IMR-90 (cell line): Measurements from ENCODE around the gene ABR. TPM values are rescaled to one million over a fixed set of nuclear protein-coding genes. Genes with fewer than 3 reads are reported as not detected.
A peak's percentile ranks its signal among the peaks of the same experiment; 100 is the strongest.

Experiments used
- ATAC-seq: fragments of 200-7000 bp; cut with Tn5 transposase; 2 replicates; pipeline ENCODE4 v1.9.1; 2020; ENCODE audit warnings: low read depth, mild to moderate bottlenecking, moderate library complexity
- BruUV-seq: library from RNA; stranded (reverse); fragments of 400-500 nt; replicated peaks from 2 replicates; lab custom pipeline; 2021; lab: Mats Ljungman, UMichigan
- CTCF ChIA-PET: fragments of 300-600 bp; formaldehyde crosslinking; extraction: SDS; loops from one replicate; lab custom pipeline; 2021; ENCODE audit warnings: antibody characterized with exemption; lab: Yijun Ruan, JAX
- POLR2A ChIA-PET: fragments of 300-600 bp; sonication (Branson Sonifier 250); formaldehyde crosslinking; loops from one replicate; lab custom pipeline; 2022; ENCODE audit warnings: antibody characterized with exemption; ENCODE audit not compliant: unreplicated experiment; lab: Charles Lee
- DNase-seq: peaks from one replicate; pipeline ENCODE4 v3.0.0; 2013
- H2AFZ ChIP-seq: replicated peaks from 2 replicates; pipeline ENCODE3; 2013; ENCODE audit warnings: low read length, mild to moderate bottlenecking; ENCODE audit not compliant: poor library complexity
- H2AK5ac ChIP-seq: 2 replicates; pipeline ENCODE4 v1.6.1; 2013; ENCODE audit warnings: low read depth, low read length, inconsistent platforms
- H2AK9ac ChIP-seq: replicated peaks from 2 replicates; pipeline ENCODE3; 2013; ENCODE audit warnings: mild to moderate bottlenecking, low read depth, low read length, moderate library complexity; ENCODE audit not compliant: poor library complexity
- H2BK120ac ChIP-seq: 2 replicates; pipeline ENCODE4 v1.6.1; 2013; ENCODE audit warnings: low read depth, low read length, inconsistent platforms
- H2BK15ac ChIP-seq: 3 replicates; pipeline ENCODE4 v1.6.1; 2013; ENCODE audit warnings: low read depth, low read length, inconsistent platforms
- H2BK20ac ChIP-seq: 2 replicates; pipeline ENCODE4 v1.6.1; 2013; ENCODE audit warnings: low read depth, mild to moderate bottlenecking, inconsistent platforms, low read length, moderate library complexity
- H2BK5ac ChIP-seq: 2 replicates; pipeline ENCODE4 v1.6.1; 2013; ENCODE audit warnings: mild to moderate bottlenecking, low read depth, low read length, inconsistent platforms; ENCODE audit not compliant: poor library complexity, severe bottlenecking
- H3K14ac ChIP-seq: replicated peaks from 2 replicates; pipeline ENCODE4 v1.6.1; 2013; ENCODE audit warnings: low read depth, low read length, inconsistent platforms
- H3K18ac ChIP-seq: 2 replicates; pipeline ENCODE4 v1.6.1; 2013; ENCODE audit warnings: low read depth, low read length, control low read depth
- H3K23ac ChIP-seq: 2 replicates; pipeline ENCODE4 v1.6.1; 2013; ENCODE audit warnings: low read depth, low read length, inconsistent platforms
- H3K27ac ChIP-seq: 2 replicates; pipeline ENCODE4 v1.5.1; 2013; ENCODE audit warnings: mild to moderate bottlenecking, control low read depth, low read length; ENCODE audit not compliant: insufficient read depth
- H3K27me3 ChIP-seq: 2 replicates; pipeline ENCODE4 v1.6.1; 2013; ENCODE audit warnings: low read length; ENCODE audit not compliant: control insufficient read depth, insufficient read depth
- H3K36me3 ChIP-seq: 2 replicates; pipeline ENCODE4 v1.6.1; 2013; ENCODE audit warnings: low read length, mixed read lengths; ENCODE audit not compliant: control insufficient read depth, insufficient read depth
- H3K4ac ChIP-seq: 2 replicates; pipeline ENCODE4 v1.6.1; 2013; ENCODE audit warnings: low read depth, low read length, inconsistent platforms
- H3K4me1 ChIP-seq: 2 replicates; pipeline ENCODE4 v1.6.1; 2013; ENCODE audit warnings: low read length, mixed read lengths; ENCODE audit not compliant: control insufficient read depth, insufficient read depth
- H3K4me2 ChIP-seq: 2 replicates; pipeline ENCODE4 v1.6.1; 2013; ENCODE audit warnings: low read depth, mild to moderate bottlenecking, control low read depth, low read length, moderate library complexity
- H3K4me3 ChIP-seq: 2 replicates; pipeline ENCODE4 v1.5.1; 2013; ENCODE audit warnings: low read depth, mild to moderate bottlenecking, control low read depth, low read length, moderate library complexity; ENCODE audit not compliant: insufficient read depth
- H3K56ac ChIP-seq: 2 replicates; pipeline ENCODE4 v1.6.1; 2013; ENCODE audit warnings: low read length, inconsistent platforms; ENCODE audit not compliant: insufficient read depth; ENCODE audit errors: extremely low read depth
- H3K79me1 ChIP-seq, 2 experiments: 2 replicates each; pipeline ENCODE4 v1.6.1; 2013; ENCODE audit warnings: low read length in 2 of 2, inconsistent platforms in 1 of 2, low read depth in 1 of 2
- H3K9ac ChIP-seq: 2 replicates; pipeline ENCODE4 v1.6.1; 2013; ENCODE audit warnings: low read depth, low read length, control low read depth
- H3K9me1 ChIP-seq: 2 replicates; pipeline ENCODE4 v1.6.1; 2013; ENCODE audit warnings: low read length, inconsistent platforms; ENCODE audit not compliant: insufficient read depth
- H3K9me3 ChIP-seq: 2 replicates; pipeline ENCODE4 v1.6.1; 2013; ENCODE audit warnings: low read length; ENCODE audit not compliant: control insufficient read depth, insufficient read depth
- H4K20me1 ChIP-seq: 2 replicates; pipeline ENCODE4 v1.6.1; 2013; ENCODE audit warnings: low read length, inconsistent platforms; ENCODE audit not compliant: insufficient read depth
- H4K5ac ChIP-seq: 2 replicates; pipeline ENCODE4 v1.6.1; 2013; ENCODE audit warnings: mild to moderate bottlenecking, low read depth, low read length, control low read depth
- H4K8ac ChIP-seq, 2 experiments: 2 replicates each; pipeline ENCODE4 v1.6.1; 2013; ENCODE audit warnings: low read depth in 2 of 2, low read length in 2 of 2, control low read depth in 1 of 2, inconsistent platforms in 1 of 2
- H4K91ac ChIP-seq: 2 replicates; pipeline ENCODE4 v1.6.1; 2013; ENCODE audit warnings: low read depth, low read length, inconsistent platforms; ENCODE audit not compliant: insufficient read depth
- CTCF ChIP-seq: conservative IDR thresholded peaks from 2 replicates; pipeline ENCODE4 v1.5.1; 2012; ENCODE audit warnings: mild to moderate bottlenecking, low read depth, low read length, improper control_type of control experiment
- FOS ChIP-seq: fragments of 150-350 bp; IDR thresholded peaks from 2 replicates; pipeline ENCODE4 v1.6.1; 2016; ENCODE audit warnings: low read depth, low read length
- WGBS, 2 experiments: methylation state at CpG; one replicate each; pipeline versions ENCODE4 v1.1.5 to v1.1.7; 2013; ENCODE audit warnings: missing lambda C conversion rate in 2 of 2; ENCODE audit not compliant: insufficient read length in 1 of 2; ENCODE audit errors: extremely low coverage in 2 of 2; 5-methylcytosine and 5-hydroxymethylcytosine counted together
- dilution Hi-C: fragments of 300-500 bp; cut with HindIII; formaldehyde crosslinking; loops from one replicate; pipeline ENCODE4 v1.14.3; 2018; ENCODE audit warnings: low sequenced_read_pairs; ENCODE audit not compliant: unreplicated experiment
- in situ Hi-C: fragments of 300-500 bp; cut with MboI; formaldehyde crosslinking; loops from 3 replicates; pipeline ENCODE4 v1.14.3; 2019; ENCODE audit warnings: low sequenced_read_pairs, inconsistent platforms, mixed read lengths
- intact Hi-C: fragments of 100-400 bp; cut with micrococcal nuclease; formaldehyde crosslinking; loops from 2 replicates; pipeline ENCODE4 v1.10.0; 2022
- polyA plus RNA-seq, 3 experiments: library from polyadenylated mRNA; depleted of rRNA; stranded (reverse); fragments of >200 nt; gene quantifications; 2 replicates each; pipeline ENCODE4 v1.2.3, GENCODE V29; 2012; ENCODE audit warnings: low replicate concordance in 1 of 3
- total RNA-seq: library from RNA; depleted of rRNA; stranded (reverse); fragments of >200 nt; gene quantifications from 2 replicates; pipeline ENCODE4 v1.2.3, GENCODE V29; 2012

Gene ABR
- total and polyA plus RNA-seq, 2 of the 4 experiments (the other 2 are of a cell fraction) = 28.3 to 79.7 TPM

GRCh38 chr17:1170739-1171138 lies 9.0 kb downstream of the ABR start:
- Histone ChIP-seq H2BK15ac (no peak overlapping the region), H2BK20ac (no peak overlapping the region), H2AK9ac (no peak overlapping the region), H3K79me1 (peaks cover 6 to 26% of the 10 kb centered on the region in 2 experiments), H3K9ac (no peak overlapping the region), H3K4me3 (no peak overlapping the region), H3K4ac (no peak overlapping the region), H3K4me1 (no peaks in the 10 kb centered on the region), H3K27me3 (no peaks in the 10 kb centered on the region), H2AFZ (no peak overlapping the region), H4K91ac (no peak overlapping the region), H3K14ac (no peak overlapping the region), H3K27ac (no peak overlapping the region), H2BK120ac (no peak overlapping the region), H3K23ac (no peak overlapping the region), H3K4me2 (no peak overlapping the region), H4K5ac (no peak overlapping the region), H3K9me1 (no peaks in the 10 kb centered on the region; the same call in 1 of the 2 replicates), H3K36me3 (peaks cover 10% of the 10 kb centered on the region; the same call in 1 of the 2 replicates), H4K20me1 (peaks cover 46% of the 10 kb centered on the region), H2AK5ac (no peak overlapping the region), H3K56ac (no peak overlapping the region), H3K18ac (no peak overlapping the region), H2BK5ac (no peak overlapping the region), H3K9me3 (no peaks in the 10 kb centered on the region), H4K8ac (no peak overlapping the region)
- intact Hi-C loops = no loop called here
- TF ChIP-seq CTCF (peak; percentile 24; the same call in 1 of the 2 replicates), FOS (no peak)
- dilution Hi-C loops = no loop called here
- ChIA-PET POLR2A (no interaction called here), CTCF (no interaction called here)
- no TSS peak for BruUV-seq
- ATAC-seq = no peak
- 88% methylated on average over 9 of the region's 11 CpGs; no CpG with 5 or more reads in 1 of the 2 experiments for WGBS, 2 experiments
- in situ Hi-C loops = loop anchor here (10.0 kb wide), 1 partner anchor 46 kb away; no protein-coding TSS in a partner anchor
- DNase-seq = no peak
